ENCODE data around the gene NPAS2.

DNA sequence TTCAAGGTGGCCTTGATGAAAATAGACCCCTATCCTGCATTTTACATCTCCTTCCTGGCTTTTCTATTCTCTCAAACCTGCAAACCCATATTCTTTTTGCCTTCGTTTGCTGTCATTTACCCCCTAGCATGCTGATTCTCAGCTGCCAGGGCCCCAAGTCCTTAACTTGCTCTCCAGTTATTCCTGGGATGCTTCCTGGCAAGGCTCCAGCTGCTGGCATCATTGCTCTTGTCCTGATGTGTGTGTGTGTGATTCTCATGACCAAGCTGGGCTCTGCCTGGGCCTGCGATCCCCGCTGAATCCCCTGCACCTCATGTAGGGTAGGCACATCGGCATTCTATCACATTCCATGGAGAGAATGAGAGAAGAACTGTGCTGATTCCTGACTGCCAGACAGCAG lies 11.9 kb downstream of the NPAS2 start:
- TF ChIP-seq, protein P1, sequence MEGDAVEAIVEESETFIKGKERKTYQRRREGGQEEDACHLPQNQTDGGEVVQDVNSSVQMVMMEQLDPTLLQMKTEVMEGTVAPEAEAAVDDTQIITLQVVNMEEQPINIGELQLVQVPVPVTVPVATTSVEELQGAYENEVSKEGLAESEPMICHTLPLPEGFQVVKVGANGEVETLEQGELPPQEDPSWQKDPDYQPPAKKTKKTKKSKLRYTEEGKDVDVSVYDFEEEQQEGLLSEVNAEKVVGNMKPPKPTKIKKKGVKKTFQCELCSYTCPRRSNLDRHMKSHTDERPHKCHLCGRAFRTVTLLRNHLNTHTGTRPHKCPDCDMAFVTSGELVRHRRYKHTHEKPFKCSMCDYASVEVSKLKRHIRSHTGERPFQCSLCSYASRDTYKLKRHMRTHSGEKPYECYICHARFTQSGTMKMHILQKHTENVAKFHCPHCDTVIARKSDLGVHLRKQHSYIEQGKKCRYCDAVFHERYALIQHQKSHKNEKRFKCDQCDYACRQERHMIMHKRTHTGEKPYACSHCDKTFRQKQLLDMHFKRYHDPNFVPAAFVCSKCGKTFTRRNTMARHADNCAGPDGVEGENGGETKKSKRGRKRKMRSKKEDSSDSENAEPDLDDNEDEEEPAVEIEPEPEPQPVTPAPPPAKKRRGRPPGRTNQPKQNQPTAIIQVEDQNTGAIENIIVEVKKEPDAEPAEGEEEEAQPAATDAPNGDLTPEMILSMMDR (IDR thresholded peaks at IDR 0.05; ENCODE audit: insufficient read depth, low read depth, low read length), result no peak
- no peak for TF ChIP-seq EZH2 (IDR thresholded peaks at IDR 0.05; ENCODE audit: insufficient read depth, low read length)

Data from astrocyte (in vitro differentiated cells and primary cell).